ENCODE data around the gene IQUB. TPM values are rescaled to one million over a fixed set of nuclear protein-coding genes. Genes with fewer than 3 reads are reported as not detected.

IQUB gene
- total RNA-seq, 4 donors from 2014 or later = 0.14 to 0.32 TPM; not detected in 2

GRCh38 chr7:123571187-123571586 is 36.8 kb upstream of the IQUB start:
- Histone ChIP-seq H3K27me3 (no peaks in the 10 kb centered on the region), H3K36me3 (no peaks in the 10 kb centered on the region), H3K9me3 (no peaks in the 10 kb centered on the region), H3K4me1 (no peaks in the 10 kb centered on the region), H3K4me3 (no peak overlapping the region), H3K27ac (no peak overlapping the region)
- intact Hi-C loops (cut with DNase I; ENCODE audit: low total_unique reads) = no loop called here
- TF ChIP-seq EP300 (IDR thresholded peaks at IDR 0.05; ENCODE audit: low read depth) (no peak), CTCF (IDR thresholded peaks at IDR 0.05) (no peak), POLR2A (IDR thresholded peaks at IDR 0.05) (no peak), POLR2AphosphoS5 (IDR thresholded peaks at IDR 0.05) (no peak)
- in situ Hi-C loops (cut with MboI; ENCODE audit: low pct_ligation_motif_present in 1 of 4, low pct_unique_long_range_greater_than_20kb in 1 of 4, low sequenced_read_pairs in 3 of 4) = loop anchor here in 1 of 4 donors (25.0 kb wide), 1 partner anchor 109 kb away; no protein-coding TSS in a partner anchor
- WGBS, 2 donors (ENCODE audit: low coverage in 1 of 2) = 50 to 60% methylated on average over 1 of the region's 1 CpG
- no peak for DNase-seq

GRCh38 chr7:123570390-123571182 is 36.2 kb upstream of the IQUB start:
- 49% methylated on average over 4 of the region's 4 CpGs; no CpG with 5 or more reads in 1 of the 2 donors for WGBS, 2 donors (ENCODE audit: low coverage in 1 of 2)

GRCh38 chr7:123569352-123570010 is 35.1 kb upstream of the IQUB start:
- no peak for DNase-seq
- WGBS, 2 donors (ENCODE audit: low coverage in 1 of 2) = 53 to 59% methylated on average over 2 of the region's 2 CpGs
- Histone ChIP-seq H3K27ac (no peak overlapping the region), H3K9me3 (no peaks in the 10 kb centered on the region), H3K36me3 (no peaks in the 10 kb centered on the region), H3K4me1 (no peaks in the 10 kb centered on the region), H3K27me3 (no peaks in the 10 kb centered on the region), H3K4me3 (no peak overlapping the region)
- in situ Hi-C loops (cut with MboI; ENCODE audit: low pct_ligation_motif_present in 1 of 4, low pct_unique_long_range_greater_than_20kb in 1 of 4, low sequenced_read_pairs in 3 of 4) = loop anchor here in 1 of 4 donors (25.0 kb wide), 1 partner anchor 107 kb away; no protein-coding TSS in a partner anchor
- no peak for TF ChIP-seq EP300 (IDR thresholded peaks at IDR 0.05; ENCODE audit: low read depth)
- TF ChIP-seq POLR2A (IDR thresholded peaks at IDR 0.05) = no peak
- no peak for TF ChIP-seq CTCF (IDR thresholded peaks at IDR 0.05)
- no peak for TF ChIP-seq POLR2AphosphoS5 (IDR thresholded peaks at IDR 0.05)
- intact Hi-C loops (cut with DNase I; ENCODE audit: low total_unique reads) = no loop called here

More at GRCh38 chr7:123570390-123571182, 36.2 kb upstream of the IQUB start:
- DNase-seq = no peak
- no peak overlapping the region for H3K4me3 ChIP-seq
- no peaks in the 10 kb centered on the region for H3K4me1 ChIP-seq
- TF ChIP-seq POLR2AphosphoS5 (IDR thresholded peaks at IDR 0.05) (no peak), POLR2A (IDR thresholded peaks at IDR 0.05) (no peak), EP300 (IDR thresholded peaks at IDR 0.05; ENCODE audit: low read depth) (no peak), CTCF (IDR thresholded peaks at IDR 0.05) (no peak)
- intact Hi-C loops (cut with DNase I; ENCODE audit: low total_unique reads) = no loop called here
- H3K9me3 ChIP-seq = no peaks in the 10 kb centered on the region
- H3K36me3 ChIP-seq = no peaks in the 10 kb centered on the region
- in situ Hi-C loops (cut with MboI; ENCODE audit: low pct_ligation_motif_present in 1 of 4, low pct_unique_long_range_greater_than_20kb in 1 of 4, low sequenced_read_pairs in 3 of 4) = loop anchor here in 1 of 4 donors (25.0 kb wide), 1 partner anchor 108 kb away; no protein-coding TSS in a partner anchor
- no peaks in the 10 kb centered on the region for H3K27me3 ChIP-seq
- no peak overlapping the region for H3K27ac ChIP-seq

- TF ChIP-seq CTCF (IDR thresholded peaks at IDR 0.05) (no peak), POLR2AphosphoS5 (IDR thresholded peaks at IDR 0.05) (no peak), EP300 (IDR thresholded peaks at IDR 0.05; ENCODE audit: low read depth) (no peak), POLR2A (IDR thresholded peaks at IDR 0.05) (no peak)
These were observed 27.7 kb upstream of the IQUB start for GRCh38 chr7:123562121-123562520.

More at GRCh38 chr7:123562121-123562520, 27.7 kb upstream of the IQUB start:
- in situ Hi-C loops (cut with MboI; ENCODE audit: low pct_ligation_motif_present in 1 of 4, low pct_unique_long_range_greater_than_20kb in 1 of 4, low sequenced_read_pairs in 3 of 4) (loop anchor here in 1 of 4 donors (25.0 kb wide), 1 partner anchor 100 kb away; no protein-coding TSS in a partner anchor), intact Hi-C loops (cut with DNase I; ENCODE audit: low total_unique reads) (no loop called here)
- Histone ChIP-seq H3K36me3 (no peaks in the 10 kb centered on the region), H3K9me3 (no peaks in the 10 kb centered on the region), H3K4me1 (peaks cover 0 to 7% (median 0%) of the 10 kb centered on the region in 4 donors), H3K4me3 (no peak overlapping the region), H3K27ac (no peak overlapping the region), H3K27me3 (no peaks in the 10 kb centered on the region)
- DNase-seq = no peak
